ENCODE measurements around the gene CHST8.

GRCh38 chr19:33771384-33772101 lies 149.8 kb downstream of the CHST8 start:
- TF ChIP-seq REST (IDR thresholded peaks at IDR 0.05; ENCODE audit: insufficient read depth in 1 of 2, low read depth in 2 of 2, low read length in 2 of 2) (0 out of 4 replicates have a peak, but pooled peaks of 1 of the 2 experiments have one; percentile 13), FOXP2 (optimal IDR thresholded peaks at IDR 0.05; ENCODE audit: borderline replicate concordance, extremely low read depth, extremely low read length, insufficient read depth) (no peak)
